Activated CD4-positive, alpha-beta T cell treated with anti-CD3 and anti-CD28 coated beads for 48 hours (primary cell): Measurements from ENCODE around the gene PHKB.

Source experiments
- DNase-seq: peaks from one replicate; pipeline ENCODE4 v3.0.0-alpha.2; 2020

The PHKB gene

GRCh38 chr16:47734081-47734857 lies 273.1 kb downstream of the PHKB start:
- no peak for DNase-seq

GRCh38 chr16:47734987-47735594 lies 274.0 kb downstream of the PHKB start:
- no peak for DNase-seq

GRCh38 chr16:47750371-47750770 lies 289.2 kb downstream of the PHKB start:
- DNase-seq, result no peak
